Colonic mucosa (tissue), 4 donors: Measurements from ENCODE around the gene ODR4. TPM values are rescaled to one million over a fixed set of nuclear protein-coding genes. Genes with fewer than 3 reads are reported as not detected.

Source experiments
- DNase-seq: peaks from one replicate; pipeline ENCODE4 v3.0.0-alpha.2; 2020
- H3K27ac ChIP-seq: fragments of 200-600 bp; one replicate; pipeline ENCODE4 v1.8.0; 2021
- H3K27me3 ChIP-seq: fragments of 200-600 bp; one replicate; pipeline ENCODE4 v1.8.0; 2021
- H3K36me3 ChIP-seq: fragments of 200-600 bp; one replicate; pipeline ENCODE4 v1.8.0; 2021
- H3K4me1 ChIP-seq: fragments of 200-600 bp; one replicate; pipeline ENCODE4 v1.8.0; 2021; ENCODE audit warnings: mild to moderate bottlenecking
- H3K4me3 ChIP-seq: fragments of 200-600 bp; one replicate; pipeline ENCODE4 v1.8.0; 2021
- H3K9ac ChIP-seq, 2 donors: one replicate each; pipeline ENCODE4 v1.7.0; 2013; ENCODE audit warnings: control low read depth in 2 of 2, low read depth in 2 of 2, low read length in 2 of 2
- H3K9me3 ChIP-seq: fragments of 200-600 bp; one replicate; pipeline ENCODE4 v1.8.0; 2021
- intact Hi-C: fragments of 100-400 bp; cut with DNase I; formaldehyde crosslinking; loops from one replicate; pipeline ENCODE4 v1.14.1; 2022
- total RNA-seq, 2 donors: library from RNA; stranded (reverse); fragmentation: NEBNext Ultra II Directional in 1 of 2; extraction: Animal tissue kit (Norgen Biotek cat#: 25700) in 1 of 2; gene quantifications; one replicate each; pipeline ENCODE4 v1.2.1, GENCODE V29; 2021
- TF ChIP-seq, protein P1 (sequence below): fragments of 200-600 bp; IDR thresholded peaks from one replicate; pipeline ENCODE4 v1.8.0; 2022; ENCODE audit warnings: antibody characterized with exemption, mild to moderate bottlenecking
- donor health status: healthy.
- donor health status: DM: no; HTN: no; CAD: no.
- donor health status: DM: no; HTN: no; CAD: no.

The ODR4 gene
- total RNA-seq, 2 donors from 2014 or later: 17.6 to 21.4 TPM

DNA sequence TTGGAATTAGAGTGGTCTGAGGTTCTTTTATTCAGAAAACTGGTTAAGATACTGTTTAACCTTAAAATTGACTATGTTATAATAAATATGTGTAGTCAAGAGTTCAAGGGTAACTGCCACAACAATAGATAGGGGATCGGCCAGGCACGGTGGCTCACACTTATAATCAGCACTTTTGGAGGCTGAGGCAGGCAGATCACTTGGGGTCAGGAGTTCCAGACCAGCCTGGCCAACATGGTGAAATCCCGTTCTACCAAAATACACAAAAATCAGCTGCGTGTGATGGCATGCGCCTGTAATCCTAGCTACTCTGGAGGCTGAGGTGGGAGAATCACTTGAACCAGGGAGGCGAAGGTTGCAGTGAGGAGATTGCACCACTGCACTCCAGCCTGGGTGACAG, 45.8 kb downstream of the ODR4 start:
- no peak for DNase-seq
- no peak overlapping the region for H3K27ac ChIP-seq
- intact Hi-C loops: no loop called here
- no peaks in the 10 kb centered on the region for H3K4me1 ChIP-seq
- H3K36me3 ChIP-seq: no peaks in the 10 kb centered on the region
- no peaks in the 10 kb centered on the region for H3K9me3 ChIP-seq
- TF ChIP-seq, protein P1, sequence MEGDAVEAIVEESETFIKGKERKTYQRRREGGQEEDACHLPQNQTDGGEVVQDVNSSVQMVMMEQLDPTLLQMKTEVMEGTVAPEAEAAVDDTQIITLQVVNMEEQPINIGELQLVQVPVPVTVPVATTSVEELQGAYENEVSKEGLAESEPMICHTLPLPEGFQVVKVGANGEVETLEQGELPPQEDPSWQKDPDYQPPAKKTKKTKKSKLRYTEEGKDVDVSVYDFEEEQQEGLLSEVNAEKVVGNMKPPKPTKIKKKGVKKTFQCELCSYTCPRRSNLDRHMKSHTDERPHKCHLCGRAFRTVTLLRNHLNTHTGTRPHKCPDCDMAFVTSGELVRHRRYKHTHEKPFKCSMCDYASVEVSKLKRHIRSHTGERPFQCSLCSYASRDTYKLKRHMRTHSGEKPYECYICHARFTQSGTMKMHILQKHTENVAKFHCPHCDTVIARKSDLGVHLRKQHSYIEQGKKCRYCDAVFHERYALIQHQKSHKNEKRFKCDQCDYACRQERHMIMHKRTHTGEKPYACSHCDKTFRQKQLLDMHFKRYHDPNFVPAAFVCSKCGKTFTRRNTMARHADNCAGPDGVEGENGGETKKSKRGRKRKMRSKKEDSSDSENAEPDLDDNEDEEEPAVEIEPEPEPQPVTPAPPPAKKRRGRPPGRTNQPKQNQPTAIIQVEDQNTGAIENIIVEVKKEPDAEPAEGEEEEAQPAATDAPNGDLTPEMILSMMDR: no peak
- no peak overlapping the region for H3K9ac ChIP-seq
- H3K4me3 ChIP-seq: no peak overlapping the region
- H3K27me3 ChIP-seq: no peaks in the 10 kb centered on the region

GRCh38 chr1:186424539-186424938, 48.9 kb downstream of the ODR4 start:
- H3K9me3 ChIP-seq: no peaks in the 10 kb centered on the region
- intact Hi-C loops: no loop called here
- no peaks in the 10 kb centered on the region for H3K36me3 ChIP-seq
- H3K4me3 ChIP-seq: no peak overlapping the region
- H3K27me3 ChIP-seq: no peaks in the 10 kb centered on the region
- TF ChIP-seq, protein P1: no peak
- no peak overlapping the region for H3K9ac ChIP-seq
- H3K4me1 ChIP-seq: no peaks in the 10 kb centered on the region
- H3K27ac ChIP-seq: no peak overlapping the region
- DNase-seq: no peak

DNA sequence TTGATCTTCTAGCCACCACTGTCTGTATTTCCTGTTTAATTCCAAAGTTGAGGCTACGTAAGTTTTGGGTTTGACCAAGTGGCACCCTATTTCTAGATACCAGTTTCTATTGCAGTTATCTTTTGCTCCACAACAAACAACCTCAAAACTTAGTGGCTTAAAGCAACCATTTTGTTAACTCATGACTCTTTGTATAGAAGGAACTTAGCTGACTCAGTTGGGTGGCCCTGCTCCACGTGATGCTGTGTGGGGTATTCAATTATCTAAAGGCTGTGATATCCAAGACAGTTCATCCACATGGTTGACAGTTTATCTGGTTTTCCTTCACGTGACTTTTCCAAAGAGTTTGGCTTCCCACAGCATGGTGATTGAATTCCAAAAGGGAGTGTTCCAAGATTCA, 50.5 kb downstream of the ODR4 start:
- intact Hi-C loops: no loop called here
- H3K4me1 ChIP-seq: no peaks in the 10 kb centered on the region
- TF ChIP-seq, protein P1: no peak

GRCh38 chr1:186429017-186429416, 53.4 kb downstream of the ODR4 start:
- Histone ChIP-seq H3K36me3 (no peaks in the 10 kb centered on the region), H3K9ac (no peak overlapping the region), H3K4me3 (no peak overlapping the region), H3K4me1 (no peaks in the 10 kb centered on the region), H3K27ac (no peak overlapping the region), H3K9me3 (no peaks in the 10 kb centered on the region), H3K27me3 (no peaks in the 10 kb centered on the region)
- intact Hi-C loops: no loop called here
- TF ChIP-seq, protein P1: no peak
- DNase-seq: no peak

More for the DNA sequence above, 50.5 kb downstream of the ODR4 start:
- Histone ChIP-seq H3K36me3 (no peaks in the 10 kb centered on the region), H3K9me3 (no peaks in the 10 kb centered on the region), H3K27me3 (no peaks in the 10 kb centered on the region), H3K27ac (no peak overlapping the region), H3K4me3 (no peak overlapping the region), H3K9ac (no peak overlapping the region)
- DNase-seq: no peak

- intact Hi-C loops: no loop called here
- H3K27ac ChIP-seq: no peak overlapping the region
- H3K4me3 ChIP-seq: no peak overlapping the region
- H3K36me3 ChIP-seq: no peaks in the 10 kb centered on the region
- H3K9me3 ChIP-seq: no peaks in the 10 kb centered on the region
- no peak overlapping the region for H3K9ac ChIP-seq
- no peaks in the 10 kb centered on the region for H3K4me1 ChIP-seq
- DNase-seq: no peak
- H3K27me3 ChIP-seq: no peaks in the 10 kb centered on the region
- TF ChIP-seq, protein P1: no peak
Observed at GRCh38 chr1:186435336-186435735, 59.7 kb downstream of the ODR4 start.

GRCh38 chr1:186438567-186438966, 62.9 kb downstream of the ODR4 start:
- Histone ChIP-seq H3K4me3 (no peak overlapping the region), H3K36me3 (no peaks in the 10 kb centered on the region), H3K27ac (no peak overlapping the region), H3K9ac (no peak overlapping the region), H3K9me3 (no peaks in the 10 kb centered on the region), H3K27me3 (no peaks in the 10 kb centered on the region), H3K4me1 (no peaks in the 10 kb centered on the region)
- intact Hi-C loops: no loop called here
- no peak for DNase-seq
- TF ChIP-seq, protein P1: no peak
